Right lung (tissue), 5 donors: ENCODE results near the gene CYTH1. TPM values are rescaled to one million over a fixed set of nuclear protein-coding genes. Genes with fewer than 3 reads are reported as not detected.

Source experiments
- DNase-seq, 2 donors: peaks; one replicate each; pipeline ENCODE4 v3.0.0-alpha.2; 2013
- polyA plus RNA-seq, 5 donors: library from polyadenylated mRNA; unstranded; fragments of 120-200 nt; gene quantifications; one replicate each; pipeline versions ENCODE4 v1.2.1 to v1.2.3, GENCODE V29; 2013; ENCODE audit warnings: inconsistent platforms in 1 of 5, low replicate concordance in 1 of 5; ENCODE audit not compliant: insufficient read length in 5 of 5, insufficient read depth in 1 of 5

CYTH1 gene
- polyA plus RNA-seq, 5 donors, result 36.4 to 45.8 (median 38.8) TPM

- DNase-seq, result peak in 1 of 2 donors; percentile 59
Measured at GRCh38 chr17:78717431-78717980, 64.6 kb downstream of the CYTH1 start.

GRCh38 chr17:78716814-78717393 lies 65.2 kb downstream of the CYTH1 start:
- peak in 1 of 2 donors; percentile 51 for DNase-seq

GRCh38 chr17:78716292-78716691 lies 65.8 kb downstream of the CYTH1 start:
- DNase-seq, result no peak

DNA sequence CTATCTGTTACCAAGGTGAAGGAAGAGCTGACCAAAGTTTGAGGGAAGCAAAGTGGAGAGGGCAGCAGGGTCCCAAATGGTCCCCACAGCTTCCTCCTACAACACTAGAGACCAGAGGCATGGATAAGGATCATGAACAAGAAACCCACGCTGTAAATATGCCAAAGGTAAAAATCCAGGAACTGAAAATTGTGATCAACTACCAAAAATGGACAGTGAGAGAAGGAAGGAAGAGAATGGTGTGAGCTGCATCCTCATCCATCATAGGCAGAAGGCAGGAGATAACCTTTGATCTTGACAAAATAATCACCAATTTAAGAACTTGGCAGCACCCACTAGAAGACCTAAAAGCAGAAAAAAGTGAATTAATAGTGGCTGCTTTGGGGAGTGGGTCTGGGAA lies 66.2 kb downstream of the CYTH1 start:
- DNase-seq, result no peak

DNA sequence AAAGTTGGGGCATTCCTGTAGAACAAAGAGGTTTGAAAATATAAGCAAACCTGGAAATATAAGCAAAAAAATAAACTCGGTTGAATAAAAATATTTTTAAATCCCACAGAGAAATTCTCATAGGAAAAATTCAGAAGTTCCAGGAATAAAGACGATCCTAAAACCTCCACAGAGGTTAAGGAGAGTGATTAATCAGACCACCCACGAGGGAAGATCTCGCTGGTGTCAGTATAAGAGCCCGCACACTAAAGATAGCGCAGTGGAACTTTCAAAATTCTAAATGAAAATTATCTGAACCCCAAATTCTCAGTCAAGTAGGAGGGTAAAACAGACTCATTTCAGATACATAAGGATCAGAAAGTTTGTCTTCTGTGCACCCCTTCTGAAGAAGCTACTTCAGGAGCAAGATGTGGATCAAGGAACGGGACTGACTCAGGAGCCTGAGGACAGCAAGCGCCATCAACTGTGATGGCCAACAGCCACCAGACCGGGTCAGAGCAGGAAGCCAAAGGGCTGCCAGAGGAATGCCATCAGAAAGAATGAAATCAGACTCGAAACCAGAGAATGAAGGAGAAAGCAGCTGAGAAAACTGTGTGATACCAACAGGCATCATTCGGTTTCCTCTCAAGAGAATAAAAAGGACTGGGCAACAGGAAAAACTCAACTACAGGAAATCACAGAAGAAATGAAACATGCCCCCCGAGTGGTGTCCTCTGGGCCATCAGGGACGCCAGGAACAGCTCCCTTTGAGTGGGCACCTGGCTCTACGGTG lies 66.9 kb downstream of the CYTH1 start:
- no peak for DNase-seq

- DNase-seq, result no peak
Measured at GRCh38 chr17:78714534-78714933, 67.5 kb downstream of the CYTH1 start.

DNA sequence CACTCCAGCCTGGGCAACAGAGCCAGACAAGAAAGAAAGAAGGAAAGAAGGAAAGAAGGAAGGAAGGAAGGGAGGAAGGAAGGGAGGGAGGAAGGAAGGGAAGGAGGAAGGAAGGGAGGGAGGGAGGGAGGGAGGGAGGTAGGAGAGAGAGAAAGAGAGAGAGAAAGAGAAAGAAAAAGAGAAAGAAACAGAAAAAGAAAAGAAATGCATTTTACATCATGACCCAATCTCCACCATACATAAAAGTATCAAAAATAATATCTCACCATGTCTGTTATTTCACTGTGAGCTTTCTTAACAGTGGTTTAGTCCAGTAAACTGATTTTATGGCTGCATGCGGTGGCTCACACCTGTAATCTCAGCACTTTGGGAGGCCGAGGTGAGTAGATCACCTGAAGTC lies 70.0 kb downstream of the CYTH1 start:
- no peak for DNase-seq

DNA sequence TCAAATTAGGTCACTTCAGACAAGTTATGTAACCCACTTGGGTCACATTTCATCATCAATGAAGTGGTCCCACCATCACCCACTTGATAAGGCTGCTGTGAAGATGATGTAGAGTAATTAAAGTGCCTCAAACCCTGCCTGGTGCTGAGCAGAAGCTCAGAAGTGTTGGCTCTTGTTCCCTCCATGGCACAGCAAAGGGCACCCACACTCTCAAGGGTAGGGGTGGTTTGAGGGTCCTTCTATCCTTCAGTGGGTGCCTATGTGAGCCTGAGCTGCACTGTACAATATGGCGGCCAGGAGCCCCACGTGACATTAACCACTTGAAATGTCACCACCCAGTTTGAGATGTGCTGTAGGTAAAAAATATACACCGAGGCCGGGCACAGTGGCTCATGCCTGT lies 71.5 kb downstream of the CYTH1 start:
- no peak for DNase-seq

- no peak for DNase-seq
Measured at GRCh38 chr17:78709751-78710181, 72.3 kb downstream of the CYTH1 start.

DNA sequence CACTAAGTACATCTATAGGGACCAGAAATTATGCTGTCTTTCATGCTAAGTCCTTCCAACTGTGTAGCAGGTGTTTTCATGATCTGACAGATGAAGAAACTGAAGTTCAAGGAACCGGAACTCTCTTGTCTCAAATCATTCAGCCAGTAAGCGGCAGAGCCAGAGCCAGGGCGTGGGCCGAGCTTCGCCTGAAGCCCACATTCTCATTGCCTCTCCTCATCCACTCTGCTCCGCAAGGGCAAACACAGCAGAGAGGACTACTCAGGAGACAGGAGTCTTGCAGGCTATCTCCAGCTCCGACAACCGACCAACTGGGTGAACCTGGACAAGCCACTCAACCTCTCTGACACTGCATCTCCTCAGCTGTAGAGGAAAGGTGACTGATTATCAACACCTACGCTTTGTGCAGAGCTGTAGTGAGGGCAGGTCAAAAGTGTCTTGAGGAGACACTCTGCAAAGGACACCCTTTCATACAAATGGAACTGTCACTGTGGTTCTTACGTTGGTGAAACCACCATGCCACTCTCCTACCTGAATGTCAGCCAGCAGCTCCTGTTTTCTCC lies 72.9 kb downstream of the CYTH1 start:
- no peak for DNase-seq

DNA sequence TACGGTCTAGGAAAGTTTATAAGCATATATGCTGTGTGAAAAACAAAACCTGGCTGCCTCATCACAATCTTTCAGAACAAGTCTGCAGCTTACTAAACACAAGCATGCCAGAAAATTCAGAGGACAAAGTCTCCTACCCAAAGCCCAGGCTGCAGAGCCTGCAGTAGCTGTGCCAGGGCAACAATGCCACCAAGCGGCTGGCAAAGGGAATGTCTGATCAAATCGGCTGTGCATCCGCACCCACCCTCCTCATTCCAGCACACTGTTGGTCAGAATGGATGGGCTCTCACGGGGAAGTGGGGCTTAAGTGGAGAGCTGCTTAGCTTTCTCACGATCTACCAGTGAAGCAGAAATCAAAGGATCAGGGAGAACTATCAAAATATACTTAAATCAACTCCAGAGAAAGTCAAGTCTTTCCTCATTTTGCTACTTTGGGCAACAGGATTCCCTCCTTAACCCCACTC lies 73.5 kb downstream of the CYTH1 start:
- DNase-seq, result peak; percentile 56 to 63

DNA sequence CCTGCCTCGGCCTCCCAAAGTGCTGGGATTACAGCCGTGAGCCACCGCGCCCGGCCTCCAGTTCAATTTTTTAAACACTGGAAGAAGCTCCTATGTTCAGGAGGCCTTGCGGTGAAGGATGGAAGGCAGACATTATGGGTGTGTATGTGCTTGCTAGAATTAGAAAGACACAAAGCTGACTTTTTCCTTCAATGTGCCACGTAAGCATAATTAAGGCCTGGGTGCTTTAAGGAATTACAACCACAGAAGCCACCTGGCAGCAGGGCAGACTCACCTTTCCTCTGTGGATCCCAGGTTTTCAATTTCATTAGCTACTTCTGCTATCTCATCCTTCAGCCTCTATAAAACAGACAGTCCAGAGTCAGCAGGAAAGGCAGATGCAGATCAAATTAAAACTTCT lies 74.2 kb downstream of the CYTH1 start:
- DNase-seq, result no peak

DNA sequence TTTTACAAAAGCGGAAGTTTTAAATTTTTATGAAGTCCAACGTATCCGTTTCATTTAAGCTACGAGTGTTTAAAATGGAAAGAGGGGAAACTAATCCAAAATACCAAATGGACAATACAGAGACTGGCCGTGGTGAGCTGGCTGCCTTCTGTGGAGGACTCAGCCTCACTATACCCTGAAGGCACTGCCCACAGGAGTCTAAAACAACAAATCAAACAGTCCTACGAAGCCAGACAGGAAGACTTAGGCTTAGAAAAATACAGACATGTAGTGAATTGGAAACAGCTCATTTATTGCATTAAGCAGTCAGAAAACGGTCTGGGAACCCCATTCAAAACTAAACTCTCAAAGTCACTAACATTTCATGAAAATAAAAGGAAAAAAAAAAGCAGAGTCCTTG lies 75.1 kb downstream of the CYTH1 start:
- no peak for DNase-seq

DNA sequence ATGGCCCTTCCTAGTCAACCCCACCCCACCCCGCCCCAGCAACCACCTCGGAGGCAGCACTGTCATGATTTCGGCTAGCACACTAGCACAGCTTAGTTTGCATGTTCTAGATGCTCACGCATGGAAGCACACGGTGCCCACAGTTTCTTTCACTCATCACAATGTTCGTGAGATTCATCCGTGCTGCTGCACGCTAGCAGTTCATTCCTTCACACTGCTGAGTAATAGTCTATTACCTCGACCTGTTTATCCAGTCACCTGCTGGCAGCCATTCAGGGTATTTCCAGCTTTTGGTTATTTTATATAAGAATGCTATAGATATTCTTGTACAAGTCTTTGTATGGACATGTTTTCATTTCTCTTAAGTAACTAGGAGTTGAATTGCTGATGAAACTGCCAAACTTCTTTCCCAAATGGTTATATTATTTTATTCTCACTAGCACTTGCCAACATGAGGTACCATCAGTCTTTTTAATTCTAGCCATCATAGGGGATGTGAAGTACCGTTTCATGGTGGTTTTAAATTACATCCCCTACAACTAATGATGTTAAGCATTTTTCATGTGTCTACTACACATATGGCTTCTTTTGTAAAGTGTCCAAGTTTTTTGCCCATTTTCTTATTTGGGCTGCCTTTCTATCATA lies 75.7 kb downstream of the CYTH1 start:
- DNase-seq, result no peak

GRCh38 chr17:78705071-78705470 lies 77.0 kb downstream of the CYTH1 start:
- DNase-seq, result no peak

DNA sequence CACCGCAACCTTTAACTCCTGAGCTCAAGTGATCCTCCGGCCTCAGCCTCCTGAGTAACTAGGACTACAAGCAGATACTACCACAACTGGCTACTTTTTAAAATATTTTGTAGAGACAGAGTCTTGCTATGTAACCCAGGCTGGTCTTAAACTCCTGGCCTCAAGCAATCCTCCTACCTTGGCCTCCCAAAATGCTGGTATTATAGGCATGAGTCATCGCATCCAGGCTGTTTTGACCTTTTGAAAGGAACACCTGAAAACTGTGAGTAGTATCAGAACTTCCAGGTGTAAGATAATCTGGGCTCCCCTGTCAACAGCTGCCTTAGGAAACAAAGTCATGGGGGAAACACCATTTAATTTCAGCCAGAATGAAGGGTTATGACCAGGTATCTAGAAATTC lies 77.5 kb downstream of the CYTH1 start:
- no peak for DNase-seq

DNA sequence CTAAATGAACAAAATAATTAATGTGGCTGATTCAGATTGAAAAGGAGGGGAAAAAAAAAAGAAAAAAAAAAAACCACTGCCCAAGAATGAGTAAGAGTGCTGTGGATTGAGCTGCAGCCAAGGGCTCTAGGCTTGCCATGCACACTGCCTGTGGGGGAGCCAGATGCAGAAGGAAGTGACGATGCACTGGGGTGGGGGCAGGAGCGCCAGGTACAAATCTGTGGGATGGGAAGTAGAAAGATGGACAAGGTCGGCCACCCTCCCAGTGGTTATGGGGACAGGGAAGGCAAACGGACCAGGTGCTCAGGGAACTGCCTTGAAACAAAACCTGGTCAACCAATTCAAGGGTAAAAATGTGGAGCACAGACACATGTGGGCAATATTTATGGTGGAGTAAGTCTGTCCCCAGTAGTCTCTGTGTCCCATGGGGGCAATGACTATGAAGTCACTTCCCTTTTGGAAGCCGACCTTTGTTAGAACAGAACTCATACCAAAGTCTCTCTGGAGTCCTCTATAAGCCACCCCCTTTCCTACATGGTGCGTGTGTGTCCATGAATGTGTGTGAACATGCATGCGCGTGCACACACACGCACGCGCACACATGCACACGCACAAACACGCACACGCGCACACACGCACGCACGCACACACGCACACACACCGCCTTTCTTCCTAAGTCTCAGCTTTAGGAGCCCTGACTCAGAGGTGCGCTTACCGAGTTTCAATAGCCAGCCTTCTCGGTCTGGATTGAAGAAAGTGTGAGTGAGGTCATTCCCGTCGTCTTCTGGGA lies 84.3 kb downstream of the CYTH1 start:
- DNase-seq, result no peak

DNA sequence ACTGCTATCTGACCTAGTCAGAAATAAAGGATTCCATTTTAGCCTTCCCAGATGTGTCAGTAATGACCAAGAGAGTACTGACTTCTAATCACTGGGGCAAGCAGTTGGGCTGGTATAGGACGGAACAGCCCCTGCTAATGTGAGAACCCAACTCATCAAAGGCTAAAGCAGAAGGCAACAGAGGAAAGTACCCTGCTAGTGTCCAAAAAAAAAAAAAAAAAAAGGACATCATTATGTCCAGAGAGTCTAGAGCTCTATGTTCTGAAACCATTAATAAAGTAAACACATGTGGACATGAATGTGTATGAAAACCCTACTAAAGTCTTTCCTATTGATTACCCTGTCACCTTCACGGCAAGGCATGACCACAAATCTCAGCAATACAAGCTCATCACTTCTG lies 85.0 kb downstream of the CYTH1 start:
- no peak for DNase-seq

GRCh38 chr17:78696016-78696982 lies 85.8 kb downstream of the CYTH1 start:
- DNase-seq, result no peak

DNA sequence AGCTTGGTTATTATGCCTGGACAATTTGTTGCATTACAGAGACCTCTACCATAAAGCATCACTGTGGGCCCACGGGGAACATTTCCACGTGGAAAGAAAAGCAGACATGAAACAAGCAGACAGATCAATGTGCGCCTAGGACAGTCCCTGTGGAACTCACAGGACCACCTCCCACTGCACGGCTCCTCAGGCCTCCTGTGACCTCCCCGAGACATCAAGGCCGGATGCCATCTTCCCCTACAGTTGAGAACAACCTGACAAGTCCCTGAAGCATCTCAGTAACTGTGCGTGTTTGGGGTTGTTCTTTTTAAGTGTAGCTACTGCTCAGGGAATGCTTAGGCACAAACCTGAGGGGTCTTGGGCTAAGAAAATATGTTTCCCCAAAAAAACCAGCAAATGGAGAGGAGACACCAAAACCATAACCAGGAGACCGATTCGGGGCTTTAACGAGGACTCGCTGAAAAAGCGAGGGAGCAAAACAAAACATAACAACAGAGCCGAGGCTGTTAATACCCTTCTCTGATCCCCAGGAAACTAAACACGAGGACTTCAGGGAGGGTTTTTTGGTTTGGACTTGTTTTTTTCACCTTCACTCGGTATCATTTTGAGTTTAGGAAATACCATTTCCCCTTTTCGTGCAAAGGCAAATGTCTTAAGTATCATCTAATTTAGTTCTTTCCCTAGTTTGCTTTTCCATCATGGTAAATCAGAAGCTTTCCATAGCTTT lies 87.1 kb downstream of the CYTH1 start:
- no peak for DNase-seq
